T-helper 1 cell treated with Interleukin-12 subunit alpha and Interleukin-12 subunit beta and Interleukin-4 antibody, amounts not matched to agents 30 ng/mL and 1 ng/mL, for 36 hours (primary cell): Measurements from ENCODE around the gene PALS1. TPM values are rescaled to one million over a fixed set of nuclear protein-coding genes. Genes with fewer than 3 reads are reported as not detected.
"Not testable (repeated sequence)": the region's sequence is repeated elsewhere in the genome, so short reads cannot be mapped to it uniquely, and the experiment has no call there.

Experiments used
- intact Hi-C: fragments of 100-400 bp; cut with micrococcal nuclease; formaldehyde crosslinking; loops from one replicate; pipeline ENCODE4 v1.15.1; 2024
- total RNA-seq: library from RNA; stranded (reverse); gene quantifications from 2 replicates; pipeline ENCODE4 v1.2.3, GENCODE V29; 2022

PALS1 gene
- total RNA-seq, 1 donor from 2014 or later = 8.1 TPM

DNA sequence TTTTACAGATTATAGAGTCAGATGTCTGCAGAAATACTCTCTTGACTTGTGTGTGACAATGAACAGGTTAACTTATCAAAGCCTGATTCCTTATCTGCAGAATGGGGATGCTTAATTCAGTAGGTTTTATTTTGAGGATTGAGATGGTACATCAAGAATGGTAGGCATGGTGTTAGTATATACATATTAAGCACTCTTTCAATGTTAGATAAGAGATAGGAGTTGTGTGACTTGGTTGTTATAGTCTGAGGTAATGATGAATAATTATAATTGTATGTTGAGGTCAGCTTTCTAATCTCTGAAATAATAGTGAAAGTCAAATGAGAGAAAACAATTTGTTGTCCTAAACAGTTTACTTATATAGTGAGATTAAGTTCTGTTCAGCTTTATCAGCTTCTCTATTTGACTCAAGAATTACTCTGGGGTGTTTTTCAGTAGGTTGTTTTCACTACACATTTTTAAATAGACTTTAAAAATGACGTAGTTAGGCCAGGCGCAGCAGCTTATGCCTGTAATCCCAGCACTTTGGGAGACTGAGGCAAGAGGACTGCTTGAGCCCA lies 11.9 kb downstream of the PALS1 start:
- intact Hi-C loops = no loop called here

DNA sequence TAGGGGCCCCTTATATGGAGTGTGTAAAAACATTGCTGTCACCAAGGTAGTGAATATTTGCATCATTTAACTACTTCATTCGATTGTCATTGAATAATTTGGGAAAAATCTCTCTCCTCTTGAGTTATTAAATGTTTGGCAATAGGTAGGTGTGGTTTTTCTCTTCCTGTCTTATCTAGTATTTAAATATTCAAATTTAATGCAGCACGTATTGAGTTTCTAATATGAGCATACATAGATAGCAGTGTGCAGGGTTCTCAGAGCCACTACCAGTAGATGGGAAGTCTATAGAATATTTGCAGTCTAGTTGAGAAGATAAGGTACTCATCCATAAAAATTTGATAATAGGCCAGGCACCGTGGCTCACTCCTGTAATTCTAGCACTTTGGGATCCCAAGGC lies 16.7 kb downstream of the PALS1 start:
- intact Hi-C loops = no loop called here

DNA sequence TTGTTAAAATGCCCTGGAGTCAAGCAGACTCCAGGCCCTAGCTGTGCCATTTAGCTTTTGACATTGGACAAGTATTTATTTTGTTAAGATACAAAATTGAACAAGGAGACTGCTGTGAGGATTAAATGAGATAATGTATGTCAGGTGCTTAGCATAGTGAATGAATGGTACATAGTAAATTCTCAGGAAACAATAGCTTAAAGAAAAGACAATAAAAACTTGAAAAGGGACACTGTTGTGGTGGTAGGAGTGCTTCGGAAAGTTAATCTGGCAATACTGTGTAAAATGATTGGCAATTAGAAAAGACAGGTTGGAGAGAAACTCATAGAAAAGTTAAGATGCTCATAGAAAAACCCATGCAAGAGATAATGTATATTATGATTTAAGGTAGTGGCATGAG lies 19.7 kb downstream of the PALS1 start:
- intact Hi-C loops = no loop called here

DNA sequence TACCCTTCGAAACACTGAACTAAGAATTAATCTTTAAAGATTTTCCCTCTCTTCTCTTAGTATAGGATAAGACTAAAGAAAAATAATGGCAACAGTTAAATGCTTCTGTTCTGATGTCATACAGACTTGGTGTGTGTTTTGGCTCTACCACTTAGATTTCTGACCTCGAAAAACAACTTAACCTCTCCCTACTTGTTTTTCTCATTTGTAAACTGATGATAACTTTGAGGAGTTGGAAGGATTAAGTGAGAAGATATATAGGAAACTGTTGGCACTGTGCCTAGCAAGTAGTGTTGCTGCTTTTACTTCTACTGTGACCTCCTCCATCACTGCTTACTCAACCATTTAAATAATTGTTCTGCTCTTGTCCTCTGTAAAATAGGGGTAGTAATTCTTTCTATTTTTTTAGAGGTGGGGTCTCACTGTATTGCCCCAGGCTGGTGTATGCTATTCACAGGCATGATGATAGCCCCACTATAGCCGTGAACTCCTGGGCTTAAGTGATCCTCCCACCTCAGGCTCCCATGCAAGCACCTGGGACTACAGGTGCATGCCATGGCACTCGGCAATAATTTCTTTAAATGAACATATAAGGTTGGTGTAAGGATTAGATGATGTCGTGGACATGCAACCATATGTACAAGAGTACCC lies 22.4 kb downstream of the PALS1 start:
- intact Hi-C loops = no loop called here

DNA sequence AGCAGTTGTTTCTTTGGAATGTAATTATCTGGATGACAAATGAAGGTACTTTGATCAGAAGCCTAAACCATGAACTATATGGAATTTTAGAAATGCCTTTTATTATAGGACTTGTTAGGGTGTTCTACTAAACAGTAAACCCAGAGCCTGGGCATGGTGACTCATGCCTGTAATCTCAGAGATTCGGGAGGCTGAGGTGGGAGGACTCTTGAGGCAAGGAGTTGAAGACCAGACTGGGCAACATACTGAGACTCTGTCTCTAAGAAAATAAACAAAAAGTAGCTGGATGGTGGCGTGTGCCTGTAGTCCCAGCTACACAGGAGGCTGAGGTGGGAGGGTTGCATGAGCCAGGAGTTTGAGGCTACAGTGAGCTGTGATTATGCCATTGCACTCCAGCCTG lies 23.9 kb downstream of the PALS1 start:
- intact Hi-C loops = no loop called here

DNA sequence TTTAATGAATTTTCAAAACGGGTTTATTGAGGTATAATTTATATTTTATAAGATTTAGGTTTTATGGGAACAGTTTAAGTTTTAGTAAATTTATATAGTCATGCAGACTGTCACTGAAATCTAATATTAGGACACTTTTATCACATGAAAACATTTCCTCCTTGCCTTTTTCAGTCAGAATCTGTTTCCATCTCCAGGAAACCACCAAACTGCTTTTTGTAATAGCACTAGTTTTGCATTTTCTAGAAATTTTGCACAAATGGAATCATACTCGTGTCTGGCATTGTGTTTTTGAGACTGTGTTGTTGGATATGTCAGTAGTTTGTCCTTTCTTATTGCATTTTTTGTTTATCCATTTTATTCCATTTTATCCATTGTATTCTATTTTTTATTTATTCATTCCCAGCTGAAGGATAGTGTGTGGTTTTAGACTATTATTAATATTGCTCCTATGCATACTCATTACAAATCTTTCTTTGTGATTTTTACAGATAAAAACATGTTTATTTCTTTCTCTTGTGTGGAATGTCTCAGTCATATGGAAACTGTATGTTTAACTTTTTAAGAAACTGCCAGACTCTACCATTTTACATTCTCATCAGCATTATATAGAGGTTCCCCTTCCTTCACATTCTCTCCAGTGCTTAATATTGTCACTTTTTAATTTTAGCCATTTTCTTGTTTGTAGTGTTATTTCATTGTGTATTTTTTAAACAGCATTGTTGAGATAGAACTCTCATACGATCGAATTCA lies 26.5 kb downstream of the PALS1 start:
- intact Hi-C loops = no loop called here

DNA sequence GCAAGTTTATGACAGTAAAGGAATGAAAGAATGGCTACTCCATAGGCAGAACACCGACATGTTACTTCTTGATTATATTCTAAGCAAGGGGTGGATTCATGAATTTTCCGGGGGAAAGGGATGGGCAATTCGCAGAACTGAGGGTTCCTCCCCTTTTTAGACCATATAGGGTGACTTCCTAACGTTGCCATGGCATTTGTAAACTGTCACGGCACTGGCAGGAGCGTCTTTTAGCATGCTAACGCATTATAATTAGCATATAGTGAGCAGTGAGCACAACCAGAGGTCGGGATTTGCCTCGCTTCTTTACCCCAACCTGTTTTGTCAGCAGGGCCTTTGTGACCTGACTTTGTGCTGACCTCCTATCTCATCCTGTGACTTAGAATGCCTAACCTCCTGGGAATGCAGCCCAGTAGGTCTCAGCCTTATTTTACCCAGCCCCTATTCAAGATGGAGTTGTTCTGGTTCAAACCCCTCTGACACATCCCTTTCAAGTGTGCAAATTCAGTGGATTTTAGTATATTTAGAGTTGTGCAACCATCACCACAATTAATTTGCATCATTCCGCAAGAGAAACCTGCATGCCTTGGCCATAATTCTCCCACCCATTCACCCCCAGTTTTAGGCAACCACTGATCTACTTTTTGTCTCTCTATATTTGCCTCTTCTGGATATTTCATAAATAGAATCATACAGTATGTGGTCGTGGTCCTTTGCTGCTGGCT lies 27.4 kb downstream of the PALS1 start:
- intact Hi-C loops = no loop called here

DNA sequence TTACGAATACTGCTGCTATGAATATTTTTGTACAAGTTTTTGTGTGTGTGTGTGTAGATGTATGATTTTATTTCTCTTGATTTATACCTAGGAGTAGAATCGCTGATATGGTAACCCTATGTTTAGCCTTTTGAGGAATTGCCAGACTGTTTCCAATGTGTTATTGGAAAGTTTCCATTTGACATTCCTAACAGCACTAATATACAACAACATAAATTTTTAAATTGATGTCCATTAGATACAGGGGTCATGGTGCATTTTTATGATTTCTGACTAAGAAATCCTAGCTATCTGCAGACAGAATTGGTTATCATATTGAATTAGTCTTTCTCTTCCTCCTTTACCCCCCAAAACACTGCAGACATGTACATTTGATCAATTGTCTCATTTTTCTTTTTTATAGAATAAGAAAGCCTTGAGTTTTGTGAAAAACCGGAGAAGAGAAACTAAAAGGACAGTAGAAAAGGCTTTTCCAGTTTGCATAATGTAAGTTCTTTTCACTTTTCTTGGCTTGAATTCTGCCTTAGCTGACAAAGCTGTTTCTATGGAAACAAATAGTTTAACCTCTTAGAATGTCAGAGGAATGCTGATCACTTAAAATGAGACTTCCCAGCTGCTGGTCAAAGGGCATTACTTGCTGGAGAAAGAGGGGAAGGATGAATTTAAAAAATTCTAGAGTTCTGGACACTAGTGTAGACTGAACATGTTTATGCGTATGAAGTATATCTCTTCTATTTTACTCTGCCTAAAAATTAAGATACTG lies 28.2 kb downstream of the PALS1 start:
- intact Hi-C loops = no loop called here

DNA sequence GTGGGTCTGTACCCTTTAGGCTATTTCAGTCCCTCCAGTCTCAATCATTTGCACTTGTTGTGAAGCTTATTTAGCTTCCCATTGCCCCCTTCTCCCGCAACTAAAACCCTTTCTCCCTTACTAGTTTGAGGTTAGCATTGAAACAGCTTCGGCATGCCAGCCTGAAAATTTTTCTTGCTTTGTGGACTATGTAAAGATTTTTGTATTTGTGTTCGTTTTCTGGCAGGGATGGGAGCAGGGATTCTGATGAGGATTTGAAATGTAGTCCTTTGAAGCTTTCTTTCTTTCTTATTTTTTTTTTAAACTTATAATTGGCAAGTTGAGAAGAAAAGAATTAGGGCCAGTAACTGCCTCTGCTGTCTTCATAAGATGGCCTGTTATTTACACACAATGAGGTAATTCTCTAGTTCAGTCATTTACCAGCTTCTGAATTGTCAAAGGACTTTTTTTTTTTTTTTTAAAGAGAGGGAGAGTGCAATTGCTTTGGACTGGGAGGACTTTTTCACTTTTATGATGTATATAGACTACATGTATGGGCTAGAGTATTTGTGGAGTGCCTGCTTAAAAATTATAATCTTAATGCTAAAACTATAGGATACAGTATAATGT lies 29.0 kb downstream of the PALS1 start:
- intact Hi-C loops = no loop called here

DNA sequence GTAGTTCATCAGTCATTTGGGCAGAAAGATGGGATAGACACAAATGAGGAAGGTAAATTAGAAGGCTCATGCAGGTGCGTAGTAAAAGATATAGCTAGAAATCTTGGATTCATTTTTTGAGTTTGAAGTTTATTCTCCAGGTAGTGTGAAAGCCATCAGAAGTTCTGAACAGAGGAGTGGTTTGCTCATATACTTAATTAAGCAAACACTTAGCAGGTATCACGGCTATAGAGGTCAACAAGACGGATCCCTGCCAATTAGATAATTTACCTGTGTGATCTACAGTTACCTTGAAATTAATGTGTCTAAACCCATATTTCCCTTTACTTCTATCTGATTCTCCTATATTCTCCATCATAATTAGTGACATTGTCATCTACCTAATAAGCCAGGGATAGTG lies 29.7 kb downstream of the PALS1 start:
- intact Hi-C loops = no loop called here

DNA sequence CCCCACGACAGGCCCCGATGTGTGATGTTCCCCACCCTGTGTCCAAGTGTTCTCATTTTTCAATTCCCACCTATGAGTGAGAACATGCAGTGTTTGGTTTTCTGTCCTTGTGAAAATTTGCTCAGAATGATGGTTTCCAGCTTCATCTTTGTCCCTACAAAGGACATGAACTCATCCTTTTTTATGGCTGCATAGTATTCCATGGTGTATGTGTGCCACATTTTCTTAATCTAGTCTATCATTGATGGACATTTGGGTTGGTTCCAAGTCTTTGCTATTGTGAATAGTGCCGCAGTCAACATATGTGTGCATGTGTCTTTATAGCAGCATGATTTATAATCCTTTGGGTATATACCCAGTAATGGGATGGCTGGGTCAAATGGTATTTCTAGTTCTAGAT lies 32.0 kb downstream of the PALS1 start:
- intact Hi-C loops = not testable (repeated sequence)

DNA sequence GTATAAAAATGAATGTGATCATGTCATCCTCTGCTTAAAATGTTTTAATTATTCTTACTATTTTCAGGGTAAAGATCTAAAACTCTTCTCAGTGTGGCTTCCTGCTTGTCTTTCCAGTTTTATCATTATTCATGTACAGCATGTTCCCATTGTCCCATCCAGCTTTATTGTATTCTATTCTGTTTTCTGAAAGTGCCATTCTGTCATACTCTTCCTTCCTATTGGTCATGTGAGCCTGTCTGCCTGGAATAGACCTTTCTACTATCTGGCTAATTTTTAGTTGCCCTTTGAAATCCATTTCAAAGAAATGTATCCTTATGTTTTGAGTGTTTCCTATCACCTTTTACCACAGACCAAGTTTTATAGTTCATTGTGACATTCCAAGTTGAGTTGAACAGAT lies 34.9 kb downstream of the PALS1 start:
- intact Hi-C loops = no loop called here

DNA sequence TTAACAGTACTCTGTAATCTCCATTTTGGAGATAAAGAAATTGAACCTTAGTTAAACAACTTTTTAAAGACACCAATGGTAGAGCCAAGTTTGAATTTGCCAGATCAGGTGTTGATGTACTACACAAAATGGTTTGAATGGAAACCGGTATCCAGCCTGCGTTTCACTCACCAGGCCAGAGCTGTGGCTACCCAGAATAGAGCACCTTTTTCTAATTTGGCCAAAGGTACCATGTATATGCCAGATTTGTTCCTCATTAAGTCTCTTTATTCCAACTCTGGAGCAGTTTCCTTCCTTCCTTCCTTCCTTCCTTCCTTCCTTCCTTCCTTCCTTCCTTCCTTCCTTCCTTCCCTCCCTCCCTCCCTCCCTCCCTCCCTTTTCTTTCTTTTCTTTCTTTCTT lies 39.3 kb downstream of the PALS1 start:
- intact Hi-C loops = no loop called here

DNA sequence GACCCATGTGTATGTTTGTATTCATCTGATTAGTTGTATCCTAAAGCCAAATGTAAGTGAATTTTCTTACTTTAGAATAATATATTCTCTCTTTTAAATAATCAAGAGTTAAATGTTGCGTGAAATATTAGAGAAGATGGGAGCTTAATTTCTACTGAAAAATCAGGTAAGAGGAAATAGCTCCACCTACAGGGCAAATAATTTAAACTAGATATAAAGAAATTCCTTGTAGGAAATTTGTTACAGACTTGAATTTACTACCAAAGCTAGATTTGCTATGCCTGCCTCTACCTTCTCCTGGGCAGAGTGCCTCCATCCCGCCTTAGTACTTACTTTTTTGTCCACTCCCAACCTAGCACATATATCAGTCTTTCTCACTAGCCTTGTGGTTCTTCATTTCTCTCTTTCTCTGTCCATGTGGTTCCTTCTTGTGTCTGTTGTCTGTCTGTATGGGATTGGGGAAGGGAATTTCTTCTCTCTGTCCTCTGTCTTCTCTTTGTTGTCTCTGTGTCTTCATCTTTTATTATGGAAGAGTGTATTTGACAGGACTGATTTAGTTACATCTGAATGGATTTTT lies 44.7 kb downstream of the PALS1 start:
- intact Hi-C loops = loop anchor here (1.0 to 5.0 kb wide), 4 partner anchors 120 to 927 kb away; no protein-coding TSS in a partner anchor

Other genes starting within 250 kb of the PALS1 start
- gene GARIN2, start 52.0 kb upstream of the PALS1 start, total RNA-seq = 0.32 and 0.42 TPM in 2 replicates
- 41.2 and 44.5 TPM in 2 replicates for gene ATP6V1D, start 118.4 kb downstream of the PALS1 start, total RNA-seq
- 127 and 134 TPM in 2 replicates for gene EIF2S1, start 118.9 kb downstream of the PALS1 start, total RNA-seq
- gene PLEK2, start 170.7 kb downstream of the PALS1 start, total RNA-seq = 0.22 and 0.56 TPM in 2 replicates
- 23.3 and 25.6 TPM in 2 replicates for gene TMEM229B, start 247.3 kb downstream of the PALS1 start, total RNA-seq